Keratinocyte (primary cell): ENCODE results near the gene ADARB2. TPM values are rescaled to one million over a fixed set of nuclear protein-coding genes. Genes with fewer than 3 reads are reported as not detected.

Source experiments
- DNase-seq: peaks from one replicate; pipeline ENCODE4 v3.0.0-alpha.2; 2011; ENCODE audit warnings: low read depth, missing footprints, low spot score
- FAIRE-seq: peaks from 2 replicates; lab custom pipeline; 2011; peaks lifted over from hg19 to GRCh38; lab: Jason Lieb, UNC
- H2AFZ ChIP-seq: 2 replicates; pipeline ENCODE4 v1.6.0; 2012; ENCODE audit warnings: low read length, control low read depth, inconsistent platforms; ENCODE audit not compliant: control insufficient read depth
- H3K27ac ChIP-seq: 2 replicates; pipeline ENCODE4 v1.5.1; 2011; ENCODE audit warnings: low read length; ENCODE audit not compliant: control insufficient read depth, insufficient read depth
- H3K27me3 ChIP-seq: 3 replicates; pipeline ENCODE4 v1.6.0; 2011; ENCODE audit warnings: low read length; ENCODE audit not compliant: control insufficient read depth, insufficient read depth; ENCODE audit errors: extremely low read depth
- H3K36me3 ChIP-seq, 2 experiments: 2 replicates in 1 of 2; 3 replicates in 1 of 2; pipeline ENCODE4 v1.5.1; 2011; ENCODE audit warnings: low read length in 2 of 2, mild to moderate bottlenecking in 1 of 2; ENCODE audit not compliant: control insufficient read depth in 2 of 2, insufficient read depth in 2 of 2; ENCODE audit errors: extremely low read depth in 1 of 2
- H3K4me1 ChIP-seq: 3 replicates; pipeline ENCODE4 v1.5.1; 2011; ENCODE audit warnings: low read length; ENCODE audit not compliant: control insufficient read depth, insufficient read depth; ENCODE audit errors: extremely low read depth
- H3K4me2 ChIP-seq: 3 replicates; pipeline ENCODE4 v1.6.0; 2011; ENCODE audit warnings: low read depth, low read length; ENCODE audit not compliant: control insufficient read depth, insufficient read depth; ENCODE audit errors: extremely low read depth
- H3K4me3 ChIP-seq, 3 experiments: fragments of 200-600 bp in 1 of 3; sonication (generic) in 1 of 3; 2 replicates in 2 of 3; 3 replicates in 1 of 3; pipeline ENCODE4 v1.5.1; 2011 to 2016; ENCODE audit warnings: low read length in 3 of 3, mild to moderate bottlenecking in 3 of 3, control low read depth in 2 of 3, inconsistent platforms in 1 of 3, low read depth in 1 of 3, mixed read lengths in 1 of 3, mixed run types in 1 of 3, moderate library complexity in 1 of 3; ENCODE audit not compliant: control insufficient read depth in 2 of 3, insufficient read depth in 2 of 3; ENCODE audit errors: extremely low read depth in 1 of 3
- H3K79me2 ChIP-seq: 2 replicates; pipeline ENCODE4 v1.6.0; 2012; ENCODE audit warnings: low read length; ENCODE audit not compliant: control insufficient read depth, insufficient read depth
- H3K9ac ChIP-seq: 3 replicates; pipeline ENCODE4 v1.6.0; 2011; ENCODE audit warnings: low read length; ENCODE audit not compliant: control insufficient read depth, insufficient read depth; ENCODE audit errors: extremely low read depth
- H3K9me1 ChIP-seq: 3 replicates; pipeline ENCODE4 v1.6.0; 2011; ENCODE audit warnings: low read length; ENCODE audit not compliant: control insufficient read depth, insufficient read depth; ENCODE audit errors: extremely low read depth
- H3K9me3 ChIP-seq: 2 replicates; pipeline ENCODE4 v1.5.1; 2012; ENCODE audit warnings: low read depth, low read length; ENCODE audit not compliant: control insufficient read depth
- H4K20me1 ChIP-seq: 3 replicates; pipeline ENCODE4 v1.6.0; 2011; ENCODE audit warnings: low read length; ENCODE audit not compliant: control insufficient read depth, insufficient read depth; ENCODE audit errors: extremely low read depth
- EZH2 ChIP-seq: IDR thresholded peaks from one replicate; pipeline ENCODE4 v1.6.1; 2012; ENCODE audit warnings: inconsistent platforms, mild to moderate bottlenecking, low read length, moderate library complexity
- dilution Hi-C: fragments of 300-500 bp; cut with MboI; formaldehyde crosslinking; loops from one replicate; pipeline ENCODE4 v1.7.0; 2020; ENCODE audit warnings: low sequenced_read_pairs; ENCODE audit not compliant: extremely low pct_ligation_motif_present
- polyA plus RNA-seq, 5 experiments: library from polyadenylated mRNA; depleted of rRNA in 3 of 5; stranded (reverse) in 3 of 5; stranded (forward) in 1 of 5; unstranded in 1 of 5; fragments of >200 nt; gene quantifications; 1 replicate in 1 of 5; 2 replicates in 3 of 5; 3 replicates in 1 of 5; pipeline versions ENCODE4 v1.2.1 to v1.2.3, GENCODE V29; 2011 to 2012; ENCODE audit warnings: missing spikeins in 2 of 5, low read depth in 1 of 5, low replicate concordance in 1 of 5
- TF ChIP-seq, protein P1 (sequence below), 3 experiments: IDR thresholded peaks in 1 of 3; conservative IDR thresholded peaks in 1 of 3; optimal IDR thresholded peaks in 1 of 3; 2 replicates in 2 of 3; 3 replicates in 1 of 3; pipeline versions ENCODE3 to v1.5.1; 2011; ENCODE audit warnings: low read length in 3 of 3, mild to moderate bottlenecking in 3 of 3, moderate library complexity in 2 of 3, control low read depth in 1 of 3, inconsistent platforms in 1 of 3; ENCODE audit not compliant: insufficient read depth in 2 of 3; ENCODE audit errors: extremely low read depth in 1 of 3

ADARB2 gene
- polyA plus RNA-seq, 1 donor (not counting 4 experiments of a cell fraction or from before 2014, with no cell fraction given) = not detected

DNA sequence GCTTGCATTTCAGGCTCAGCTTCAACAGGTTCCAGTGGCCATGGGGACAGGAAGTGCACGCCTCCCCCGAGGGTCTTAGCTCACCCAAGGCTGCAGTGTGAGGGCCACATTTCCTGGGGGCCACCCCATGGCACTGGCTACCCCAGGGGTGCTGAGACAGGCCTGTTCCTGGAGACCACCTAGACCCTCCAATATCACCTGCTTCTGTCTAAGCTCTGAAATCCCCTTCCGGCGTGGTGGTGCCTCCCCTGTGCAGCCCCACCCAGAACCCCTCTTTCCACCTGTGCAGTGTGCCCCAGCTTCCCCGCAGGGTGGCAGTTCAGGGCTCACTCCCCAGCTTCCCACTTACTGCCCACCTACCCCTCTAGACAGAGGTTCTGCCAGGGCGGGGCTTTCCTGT, 83.1 kb downstream of the ADARB2 start:
- Histone ChIP-seq H3K27me3 (no peaks in the 10 kb centered on the region), H3K4me1 (no peaks in the 10 kb centered on the region)

DNA sequence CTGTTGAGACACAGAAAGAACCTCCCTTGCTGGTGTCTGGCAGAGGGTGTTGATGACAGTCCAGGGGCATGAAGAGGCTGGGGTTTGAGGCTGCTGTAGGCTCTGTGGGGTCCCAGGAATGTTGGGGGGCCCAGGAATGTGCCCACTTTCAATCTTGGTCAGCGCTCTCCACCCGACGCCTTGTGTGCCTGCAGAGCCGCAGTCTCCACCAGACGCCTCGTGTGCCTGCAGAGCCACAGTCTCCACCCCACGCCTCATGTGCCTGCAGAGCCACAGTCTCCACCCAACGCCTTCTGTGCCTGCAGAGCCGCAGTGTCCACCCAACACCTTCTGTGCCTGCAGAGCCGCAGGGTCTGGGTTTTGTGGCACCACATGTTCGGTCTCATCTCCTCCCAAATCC, 84.0 kb downstream of the ADARB2 start:
- dilution Hi-C loops = no loop called here
- FAIRE-seq = no peak
- Histone ChIP-seq H3K9me1 (no peaks in the 10 kb centered on the region), H4K20me1 (no peaks in the 10 kb centered on the region), H3K4me2 (no peak overlapping the region), H3K4me3 (no peak overlapping the region), H3K36me3 (no peaks in the 10 kb centered on the region), H3K27ac (no peak overlapping the region), H3K9ac (no peak overlapping the region), H2AFZ (no peak overlapping the region), H3K4me1 (no peaks in the 10 kb centered on the region), H3K27me3 (no peaks in the 10 kb centered on the region), H3K79me2 (no peaks in the 10 kb centered on the region), H3K9me3 (peaks cover 4% of the 10 kb centered on the region)
- TF ChIP-seq, protein P1, sequence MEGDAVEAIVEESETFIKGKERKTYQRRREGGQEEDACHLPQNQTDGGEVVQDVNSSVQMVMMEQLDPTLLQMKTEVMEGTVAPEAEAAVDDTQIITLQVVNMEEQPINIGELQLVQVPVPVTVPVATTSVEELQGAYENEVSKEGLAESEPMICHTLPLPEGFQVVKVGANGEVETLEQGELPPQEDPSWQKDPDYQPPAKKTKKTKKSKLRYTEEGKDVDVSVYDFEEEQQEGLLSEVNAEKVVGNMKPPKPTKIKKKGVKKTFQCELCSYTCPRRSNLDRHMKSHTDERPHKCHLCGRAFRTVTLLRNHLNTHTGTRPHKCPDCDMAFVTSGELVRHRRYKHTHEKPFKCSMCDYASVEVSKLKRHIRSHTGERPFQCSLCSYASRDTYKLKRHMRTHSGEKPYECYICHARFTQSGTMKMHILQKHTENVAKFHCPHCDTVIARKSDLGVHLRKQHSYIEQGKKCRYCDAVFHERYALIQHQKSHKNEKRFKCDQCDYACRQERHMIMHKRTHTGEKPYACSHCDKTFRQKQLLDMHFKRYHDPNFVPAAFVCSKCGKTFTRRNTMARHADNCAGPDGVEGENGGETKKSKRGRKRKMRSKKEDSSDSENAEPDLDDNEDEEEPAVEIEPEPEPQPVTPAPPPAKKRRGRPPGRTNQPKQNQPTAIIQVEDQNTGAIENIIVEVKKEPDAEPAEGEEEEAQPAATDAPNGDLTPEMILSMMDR (optimal IDR thresholded peaks at IDR 0.05 in 1 of 3, IDR thresholded peaks at IDR 0.05 in 1 of 3, conservative IDR thresholded peaks at IDR 0.05 in 1 of 3; ENCODE audit: extremely low read depth in 1 of 3, insufficient read depth in 2 of 3, low read length in 3 of 3) = no peak
- no peak for TF ChIP-seq EZH2
- no peak for DNase-seq

More for the DNA sequence above, 83.1 kb downstream of the ADARB2 start:
- Histone ChIP-seq H3K9me1 (no peaks in the 10 kb centered on the region), H4K20me1 (no peaks in the 10 kb centered on the region), H3K4me2 (no peak overlapping the region), H3K36me3 (no peaks in the 10 kb centered on the region), H2AFZ (no peak overlapping the region), H3K4me3 (no peak overlapping the region), H3K9me3 (peaks cover 4% of the 10 kb centered on the region), H3K9ac (no peak overlapping the region), H3K79me2 (no peaks in the 10 kb centered on the region), H3K27ac (no peak overlapping the region)
- DNase-seq (no peak), FAIRE-seq (no peak)
- dilution Hi-C loops = no loop called here
- no peak for TF ChIP-seq EZH2
- TF ChIP-seq, protein P1 (optimal IDR thresholded peaks at IDR 0.05 in 1 of 3, IDR thresholded peaks at IDR 0.05 in 1 of 3, conservative IDR thresholded peaks at IDR 0.05 in 1 of 3; ENCODE audit: extremely low read depth in 1 of 3, insufficient read depth in 2 of 3, low read length in 3 of 3) = no peak
